ENCODE results near the gene RPH3AL. TPM values are rescaled to one million over a fixed set of nuclear protein-coding genes. Genes with fewer than 3 reads are reported as not detected.

The RPH3AL gene
- total RNA-seq: 26.7 TPM

GRCh38 chr17:352421-353212 is at the start of gene RPH3AL:
TSS of gene RPH3AL (minus strand) at chr17:352807. CDS start at chr17:327543, 25,264 bp downstream.
- DNase-seq (ENCODE audit: low spot score): peak; percentile 81

DNA sequence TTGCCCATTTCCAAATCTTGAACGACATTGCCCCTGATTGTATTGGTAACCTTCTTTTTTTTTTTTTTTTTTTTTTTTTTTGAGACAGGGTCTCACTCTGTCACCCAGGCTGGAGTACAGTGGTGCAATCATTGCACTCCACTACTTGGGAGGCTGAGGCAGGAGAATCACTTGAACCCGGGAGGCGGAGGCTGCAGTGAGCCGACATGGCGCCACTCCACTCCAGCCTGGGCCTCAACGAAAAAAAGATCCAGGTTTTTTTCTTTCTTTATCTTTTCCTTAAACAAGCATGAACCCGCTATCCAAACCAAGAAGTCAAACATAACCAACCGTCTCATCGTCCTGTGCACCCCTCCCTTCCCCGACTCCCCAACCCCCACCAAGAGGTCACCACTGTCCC is 47.6 kb upstream of the RPH3AL start:
- no peak for DNase-seq (ENCODE audit: low spot score)

- DNase-seq (ENCODE audit: low spot score): no peak
Observed at GRCh38 chr17:396788-397187, 44.2 kb upstream of the RPH3AL start.

DNA sequence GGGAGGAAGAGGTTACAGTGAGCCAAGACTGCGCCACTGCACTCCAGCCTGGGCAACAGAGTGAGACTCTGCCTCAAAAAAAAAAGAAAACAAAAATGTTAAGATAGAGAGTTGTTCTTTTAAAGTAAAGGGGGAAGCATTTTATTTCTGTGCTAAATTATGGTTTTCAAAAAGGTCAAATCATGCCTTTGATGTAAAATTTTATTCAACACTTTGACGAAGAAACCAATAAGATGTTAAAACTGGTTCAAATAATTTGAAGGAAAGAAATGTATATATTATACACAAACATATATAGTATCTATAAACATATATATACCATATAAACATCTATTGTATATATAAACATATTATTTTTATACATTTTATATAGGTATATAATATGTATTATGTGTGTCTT is 43.4 kb upstream of the RPH3AL start:
- DNase-seq (ENCODE audit: low spot score): no peak

- no peak for DNase-seq (ENCODE audit: low spot score)
Observed at GRCh38 chr17:395179-395578, 42.6 kb upstream of the RPH3AL start.

GRCh38 chr17:394718-395095 is 42.1 kb upstream of the RPH3AL start:
- no peak for DNase-seq (ENCODE audit: low spot score)

GRCh38 chr17:393806-394717 is 41.5 kb upstream of the RPH3AL start:
- no peak for DNase-seq (ENCODE audit: low spot score)

- no peak for DNase-seq (ENCODE audit: low spot score)
Observed at GRCh38 chr17:391850-392249, 39.2 kb upstream of the RPH3AL start.

GRCh38 chr17:390025-390424 is 37.4 kb upstream of the RPH3AL start:
- no peak for DNase-seq (ENCODE audit: low spot score)

- DNase-seq (ENCODE audit: low spot score): no peak
Observed at GRCh38 chr17:388087-388486, 35.5 kb upstream of the RPH3AL start.

GRCh38 chr17:386141-386876 is 33.7 kb upstream of the RPH3AL start:
- DNase-seq (ENCODE audit: low spot score): peak; percentile 79

DNA sequence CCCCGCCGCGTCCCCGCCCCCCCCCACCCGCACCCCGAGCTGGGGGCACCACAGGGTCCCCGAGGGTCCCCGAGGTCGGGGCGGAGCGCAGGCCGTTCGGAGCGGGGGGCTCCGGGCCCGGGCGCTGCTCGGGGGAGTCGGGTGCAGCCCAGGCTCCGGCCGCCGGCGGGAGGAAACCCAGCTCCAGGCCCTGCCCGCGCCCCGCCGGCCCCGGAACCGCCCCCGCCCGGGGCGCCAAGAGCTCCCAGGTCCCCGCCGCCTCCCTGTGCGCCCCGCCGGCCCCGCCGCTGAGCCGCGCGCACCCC is 33.2 kb upstream of the RPH3AL start:
- DNase-seq (ENCODE audit: low spot score): no peak

- DNase-seq (ENCODE audit: low spot score): no peak
Observed at GRCh38 chr17:385178-385835, 32.7 kb upstream of the RPH3AL start.

DNA sequence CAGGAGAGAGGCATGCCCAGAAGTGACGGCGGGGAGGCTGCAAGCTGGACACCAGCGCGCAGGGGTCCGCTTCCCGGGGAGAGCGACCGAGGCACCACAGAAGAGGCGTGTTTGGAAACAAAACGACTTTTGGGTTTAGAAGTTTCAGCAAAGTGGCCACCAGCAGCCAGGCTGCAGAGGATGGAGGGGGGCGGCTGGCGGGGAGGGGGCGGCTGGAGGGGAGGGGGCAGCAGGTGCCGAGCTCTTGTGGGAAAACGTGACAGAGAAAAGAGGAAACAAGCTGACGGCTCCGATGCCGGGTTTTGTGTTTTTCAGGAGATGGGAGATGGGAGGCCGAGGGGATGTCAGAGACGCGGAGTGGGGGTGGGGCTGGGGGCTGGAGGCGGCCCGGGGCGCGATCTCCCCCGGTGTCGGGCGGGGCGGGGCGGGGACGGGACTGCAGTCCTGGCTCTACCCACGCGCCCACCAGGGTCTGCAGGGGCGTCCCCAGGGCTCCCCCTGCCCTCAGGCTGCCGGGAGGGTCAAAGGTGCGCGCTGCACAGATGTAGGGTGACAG is 32.1 kb upstream of the RPH3AL start:
- no peak for DNase-seq (ENCODE audit: low spot score)

DNA sequence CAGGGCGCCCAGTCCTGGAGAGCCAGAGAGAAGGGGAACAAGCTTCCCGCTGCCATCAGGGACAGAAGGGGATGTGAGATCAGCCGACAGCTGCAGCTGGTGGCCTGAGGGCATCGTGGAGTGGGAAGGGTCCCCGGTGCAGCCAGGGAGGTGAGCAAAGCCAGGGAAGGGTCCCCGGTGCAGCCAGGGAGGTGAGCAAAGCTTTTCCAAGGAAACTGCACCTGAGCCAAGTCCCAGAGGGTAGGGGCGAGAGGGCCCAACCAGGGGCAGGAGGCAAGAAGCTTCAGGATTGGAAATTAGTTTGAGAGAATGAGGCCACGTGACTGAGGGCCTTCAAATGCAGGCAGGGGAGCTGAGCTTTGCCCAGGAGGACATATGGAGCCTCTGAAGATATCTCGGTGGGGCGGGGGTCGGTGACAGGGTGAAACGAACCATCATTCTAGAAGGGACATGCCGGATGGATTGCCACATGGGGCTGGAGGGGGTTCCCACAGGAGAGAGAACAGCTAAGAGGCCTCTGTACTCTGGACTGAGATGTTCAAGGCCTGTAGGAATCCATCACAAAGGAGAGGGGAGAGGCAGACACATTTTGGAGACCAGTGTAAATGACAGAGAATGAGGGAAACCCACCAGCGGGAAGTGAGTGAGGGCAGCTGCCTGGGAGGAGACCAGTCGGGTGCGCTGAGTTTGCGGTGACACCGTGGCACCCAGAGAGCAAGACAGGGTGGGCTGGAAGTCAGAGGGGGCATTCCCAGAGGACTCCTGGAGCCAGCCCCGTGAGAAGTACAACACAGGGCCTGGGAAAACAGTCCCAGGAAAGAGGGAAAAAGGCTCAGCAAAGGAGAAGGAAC is 31.4 kb upstream of the RPH3AL start:
- no peak for DNase-seq (ENCODE audit: low spot score)

GRCh38 chr17:382644-383533 is 30.3 kb upstream of the RPH3AL start:
- DNase-seq (ENCODE audit: low spot score): no peak

DNA sequence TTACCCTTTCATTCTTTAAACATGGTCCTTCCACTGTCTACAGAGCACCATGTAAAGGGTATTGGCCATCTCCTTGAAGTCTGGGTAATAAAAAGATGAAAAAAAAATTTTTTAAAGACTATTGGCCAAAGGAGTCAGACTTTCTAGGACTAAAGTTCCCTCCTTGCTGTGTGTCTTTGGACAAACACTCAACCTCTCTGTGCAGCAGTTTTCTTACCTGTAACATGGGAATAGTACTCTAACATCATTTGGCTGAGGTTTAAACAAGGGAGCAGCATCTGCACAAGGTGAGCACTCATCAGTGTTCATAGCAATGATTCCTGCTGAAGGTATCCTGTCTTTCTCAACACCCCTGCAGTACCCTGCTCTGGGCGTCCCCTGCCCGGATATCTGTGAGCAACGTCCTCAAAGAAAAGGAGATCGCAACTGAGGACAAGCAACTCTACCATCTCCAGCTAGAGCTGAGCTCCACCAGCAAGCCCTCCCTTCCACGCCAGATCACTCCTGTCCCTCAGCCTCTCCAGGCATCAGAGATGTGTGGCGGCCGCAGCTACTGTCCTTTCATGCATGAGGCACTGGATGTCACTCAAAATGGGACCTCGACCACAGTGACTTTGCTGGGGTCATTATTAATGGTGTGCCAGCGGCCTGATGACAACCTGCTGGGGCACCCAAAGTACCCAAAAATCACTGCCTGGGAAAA is 29.5 kb upstream of the RPH3AL start:
- DNase-seq (ENCODE audit: low spot score): no peak

- DNase-seq (ENCODE audit: low spot score): no peak
Observed at GRCh38 chr17:381516-381915, 28.9 kb upstream of the RPH3AL start.
